Astrocyte (in vitro differentiated cells and primary cell): Measurements from ENCODE around the gene DOCK1. TPM values are rescaled to one million over a fixed set of nuclear protein-coding genes. Genes with fewer than 3 reads are reported as not detected.

Source experiments
- DNase-seq: peaks from one replicate; pipeline ENCODE4 v3.0.0-alpha.2; 2010; ENCODE audit warnings: low read depth
- FAIRE-seq: peaks from 2 replicates; lab custom pipeline; 2011; peaks lifted over from hg19 to GRCh38; lab: Jason Lieb, UNC
- H2AFZ ChIP-seq: 2 replicates; pipeline ENCODE4 v1.6.0; 2012; ENCODE audit warnings: low read depth, low read length, inconsistent platforms
- H3K27ac ChIP-seq: 2 replicates; pipeline ENCODE4 v1.5.1; 2011; ENCODE audit warnings: low read depth, low read length, inconsistent platforms
- H3K27me3 ChIP-seq: 2 replicates; pipeline ENCODE4 v1.6.0; 2011; ENCODE audit warnings: low read length, inconsistent platforms; ENCODE audit not compliant: insufficient read depth
- H3K36me3 ChIP-seq: 2 replicates; pipeline ENCODE4 v1.5.1; 2011; ENCODE audit warnings: low read length, inconsistent platforms; ENCODE audit not compliant: insufficient read depth
- H3K4me1 ChIP-seq: 2 replicates; pipeline ENCODE4 v1.5.1; 2011; ENCODE audit warnings: low read length, inconsistent platforms; ENCODE audit not compliant: insufficient read depth
- H3K4me2 ChIP-seq: 2 replicates; pipeline ENCODE4 v1.6.0; 2012; ENCODE audit warnings: low read length, inconsistent platforms
- H3K4me3 ChIP-seq: 2 replicates; pipeline ENCODE4 v1.5.1; 2011; ENCODE audit warnings: low read depth, mild to moderate bottlenecking, low read length, inconsistent platforms; ENCODE audit not compliant: insufficient read depth
- H3K79me2 ChIP-seq: 2 replicates; pipeline ENCODE4 v1.6.0; 2012; ENCODE audit warnings: mild to moderate bottlenecking, low read length, inconsistent platforms; ENCODE audit not compliant: insufficient read depth
- H3K9ac ChIP-seq: 2 replicates; pipeline ENCODE4 v1.6.0; 2012; ENCODE audit warnings: mild to moderate bottlenecking, low read length, inconsistent platforms
- H3K9me3 ChIP-seq: 2 replicates; pipeline ENCODE4 v1.5.1; 2012; ENCODE audit warnings: low read depth, mild to moderate bottlenecking, low read length, inconsistent platforms; ENCODE audit not compliant: insufficient read depth
- H4K20me1 ChIP-seq: 2 replicates; pipeline ENCODE4 v1.6.0; 2012; ENCODE audit warnings: low read length, inconsistent platforms; ENCODE audit not compliant: insufficient read depth
- H3K27ac Mint-ChIP-seq: one replicate; pipeline ENCODE4 v1.8.0; 2021; ENCODE audit warnings: mild to moderate bottlenecking, mixed read lengths; ENCODE audit not compliant: unreplicated experiment
- H3K27me3 Mint-ChIP-seq: one replicate; pipeline ENCODE4 v1.8.0; 2021; ENCODE audit warnings: low read depth, mixed read lengths; ENCODE audit not compliant: unreplicated experiment
- H3K36me3 Mint-ChIP-seq: one replicate; pipeline ENCODE4 v1.8.0; 2021; ENCODE audit warnings: low read depth, mixed read lengths; ENCODE audit not compliant: unreplicated experiment
- H3K4me1 Mint-ChIP-seq: one replicate; pipeline ENCODE4 v1.8.0; 2021; ENCODE audit warnings: low read depth, mixed read lengths; ENCODE audit not compliant: unreplicated experiment
- H3K4me3 Mint-ChIP-seq: one replicate; pipeline ENCODE4 v1.8.0; 2021; ENCODE audit warnings: mild to moderate bottlenecking, moderate library complexity, mixed read lengths; ENCODE audit not compliant: unreplicated experiment
- H3K9me3 Mint-ChIP-seq: one replicate; pipeline ENCODE4 v1.8.0; 2021; ENCODE audit warnings: mild to moderate bottlenecking, mixed read lengths; ENCODE audit not compliant: unreplicated experiment
- EZH2 ChIP-seq: IDR thresholded peaks from 2 replicates; pipeline ENCODE4 v1.6.1; 2012; ENCODE audit warnings: mild to moderate bottlenecking, low read length, inconsistent platforms; ENCODE audit not compliant: insufficient read depth
- total RNA-seq: library from RNA; stranded (reverse); gene quantifications from 2 replicates; pipeline ENCODE4 v1.2.1, GENCODE V29; 2021
- TF ChIP-seq, protein P1 (sequence below): IDR thresholded peaks from 2 replicates; pipeline ENCODE4 v1.5.1; 2011; ENCODE audit warnings: low read depth, mild to moderate bottlenecking, inconsistent platforms, low read length, moderate library complexity; ENCODE audit not compliant: insufficient read depth

The DOCK1 gene
- total RNA-seq, 1 donor from 2014 or later: 42.5 TPM

- FAIRE-seq (no peak), DNase-seq (no peak)
- no peak for TF ChIP-seq EZH2
- TF ChIP-seq, protein P1, sequence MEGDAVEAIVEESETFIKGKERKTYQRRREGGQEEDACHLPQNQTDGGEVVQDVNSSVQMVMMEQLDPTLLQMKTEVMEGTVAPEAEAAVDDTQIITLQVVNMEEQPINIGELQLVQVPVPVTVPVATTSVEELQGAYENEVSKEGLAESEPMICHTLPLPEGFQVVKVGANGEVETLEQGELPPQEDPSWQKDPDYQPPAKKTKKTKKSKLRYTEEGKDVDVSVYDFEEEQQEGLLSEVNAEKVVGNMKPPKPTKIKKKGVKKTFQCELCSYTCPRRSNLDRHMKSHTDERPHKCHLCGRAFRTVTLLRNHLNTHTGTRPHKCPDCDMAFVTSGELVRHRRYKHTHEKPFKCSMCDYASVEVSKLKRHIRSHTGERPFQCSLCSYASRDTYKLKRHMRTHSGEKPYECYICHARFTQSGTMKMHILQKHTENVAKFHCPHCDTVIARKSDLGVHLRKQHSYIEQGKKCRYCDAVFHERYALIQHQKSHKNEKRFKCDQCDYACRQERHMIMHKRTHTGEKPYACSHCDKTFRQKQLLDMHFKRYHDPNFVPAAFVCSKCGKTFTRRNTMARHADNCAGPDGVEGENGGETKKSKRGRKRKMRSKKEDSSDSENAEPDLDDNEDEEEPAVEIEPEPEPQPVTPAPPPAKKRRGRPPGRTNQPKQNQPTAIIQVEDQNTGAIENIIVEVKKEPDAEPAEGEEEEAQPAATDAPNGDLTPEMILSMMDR: no peak
- H3K4me1 Mint-ChIP-seq: no peaks in the 10 kb centered on the region
- peaks cover 57% of the 10 kb centered on the region for H4K20me1 ChIP-seq
- peaks cover 6% of the 10 kb centered on the region for H3K36me3 Mint-ChIP-seq
- H3K27me3 ChIP-seq: no peaks in the 10 kb centered on the region
- H3K4me3 Mint-ChIP-seq: no peak overlapping the region
- H3K36me3 ChIP-seq: no peaks in the 10 kb centered on the region
- H3K9me3 Mint-ChIP-seq: peaks cover 2% of the 10 kb centered on the region
- H3K27ac ChIP-seq: no peak overlapping the region
- no peak overlapping the region for H3K27ac Mint-ChIP-seq
- H3K4me1 ChIP-seq: no peaks in the 10 kb centered on the region
- H3K4me3 ChIP-seq: no peak overlapping the region
- no peak overlapping the region for H2AFZ ChIP-seq
- peaks cover 2% of the 10 kb centered on the region for H3K27me3 Mint-ChIP-seq
- no peak overlapping the region for H3K4me2 ChIP-seq
- no peaks in the 10 kb centered on the region for H3K9me3 ChIP-seq
- H3K9ac ChIP-seq: no peak overlapping the region
- no peaks in the 10 kb centered on the region for H3K79me2 ChIP-seq
Observed at GRCh38 chr10:127315888-127316287, 410.7 kb downstream of the DOCK1 start.

- Histone ChIP-seq H3K4me1 (no peaks in the 10 kb centered on the region), H3K4me2 (no peak overlapping the region), H3K27me3 (no peaks in the 10 kb centered on the region), H3K9me3 (no peaks in the 10 kb centered on the region), H2AFZ (no peak overlapping the region), H3K4me3 (no peak overlapping the region), H4K20me1 (peaks cover 41% of the 10 kb centered on the region), H3K36me3 (no peaks in the 10 kb centered on the region), H3K79me2 (no peaks in the 10 kb centered on the region), H3K27ac (no peak overlapping the region), H3K9ac (no peak overlapping the region)
- Mint-ChIP-seq H3K27me3 (no peaks in the 10 kb centered on the region), H3K36me3 (peaks cover 4% of the 10 kb centered on the region), H3K4me1 (no peaks in the 10 kb centered on the region), H3K4me3 (no peak overlapping the region), H3K9me3 (no peaks in the 10 kb centered on the region), H3K27ac (no peak overlapping the region)
- TF ChIP-seq, protein P1: no peak
- no peak for TF ChIP-seq EZH2
- DNase-seq (no peak), FAIRE-seq (no peak)
Observed at GRCh38 chr10:127318396-127318795, 413.2 kb downstream of the DOCK1 start.

GRCh38 chr10:127319271-127319670 lies 414.0 kb downstream of the DOCK1 start:
- Histone ChIP-seq H3K4me1 (no peaks in the 10 kb centered on the region), H3K4me3 (no peak overlapping the region), H4K20me1 (peaks cover 32% of the 10 kb centered on the region), H3K4me2 (no peak overlapping the region), H3K36me3 (no peaks in the 10 kb centered on the region), H2AFZ (no peak overlapping the region), H3K9ac (no peak overlapping the region), H3K79me2 (no peaks in the 10 kb centered on the region), H3K27ac (no peak overlapping the region), H3K9me3 (no peaks in the 10 kb centered on the region), H3K27me3 (no peaks in the 10 kb centered on the region)
- H3K9me3 Mint-ChIP-seq: no peaks in the 10 kb centered on the region
- H3K4me3 Mint-ChIP-seq: no peak overlapping the region
- H3K4me1 Mint-ChIP-seq: no peaks in the 10 kb centered on the region
- no peaks in the 10 kb centered on the region for H3K27me3 Mint-ChIP-seq
- peaks cover 4% of the 10 kb centered on the region for H3K36me3 Mint-ChIP-seq
- DNase-seq: no peak
- TF ChIP-seq EZH2: no peak
- TF ChIP-seq, protein P1: no peak
- H3K27ac Mint-ChIP-seq: no peak overlapping the region
- FAIRE-seq: no peak
